Measurements from ENCODE around the gene ERMAP.
"Not testable (repeated sequence)": the region's sequence is repeated elsewhere in the genome, so short reads cannot be mapped to it uniquely, and the experiment has no call there.

- not testable (repeated sequence) for TF ChIP-seq MAX (IDR thresholded peaks at IDR 0.05); EP300 (IDR thresholded peaks at IDR 0.05; ENCODE audit: borderline replicate concordance in 1 of 2, low read depth in 2 of 2, low read length in 2 of 2)
Observed at GRCh38 chr1:42859366-42859765, 42.4 kb downstream of the ERMAP start.

Data from H1 (cell line).